HEK293T (cell line): ENCODE data around the gene RHBDD1.

ENCODE experiments used
- FOXA1 ChIP-seq: fragments of 450-650 bp; IDR thresholded peaks from 2 replicates; pipeline ENCODE4 v1.6.1; 2016; ENCODE audit warnings: mild to moderate bottlenecking
- FOXM1 ChIP-seq: fragments of 450-650 bp; IDR thresholded peaks from 2 replicates; pipeline ENCODE4 v1.6.1; 2017; ENCODE audit warnings: mild to moderate bottlenecking, borderline replicate concordance
- HDGF ChIP-seq: fragments of 450-650 bp; IDR thresholded peaks from 2 replicates; pipeline ENCODE4 v1.6.1; 2017; ENCODE audit warnings: antibody characterized with exemption, borderline replicate concordance
- LEF1 ChIP-seq: fragments of 450-650 bp; IDR thresholded peaks from 2 replicates; pipeline ENCODE4 v1.6.1; 2017; ENCODE audit warnings: mild to moderate bottlenecking, borderline replicate concordance
- NFRKB ChIP-seq: fragments of 450-650 bp; IDR thresholded peaks from 2 replicates; pipeline ENCODE4 v1.6.1; 2016; ENCODE audit warnings: mild to moderate bottlenecking, moderate library complexity

DNA sequence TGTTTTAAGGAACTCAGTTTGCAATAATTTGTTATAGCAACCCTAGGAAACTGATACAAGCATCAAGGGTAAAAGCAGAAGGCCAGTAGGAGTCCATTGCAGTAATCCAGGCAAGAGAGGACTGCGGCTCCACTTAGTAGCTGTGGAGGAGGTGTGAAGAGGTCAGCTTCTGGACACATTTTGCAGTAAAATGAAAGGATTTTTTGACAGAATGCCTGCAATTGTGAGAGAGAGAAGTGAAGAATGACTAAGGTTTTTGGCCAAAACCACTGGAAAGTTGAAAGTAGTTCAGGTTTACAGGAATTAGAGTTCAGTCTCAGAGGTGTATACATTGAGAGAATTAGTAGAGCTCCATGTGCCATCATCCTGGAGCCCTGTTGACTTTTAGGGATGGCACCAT, 129.5 kb downstream of the RHBDD1 start:
- TF ChIP-seq LEF1, result no peak
- no peak for TF ChIP-seq HDGF
- TF ChIP-seq NFRKB, result no peak
- TF ChIP-seq FOXA1, result no peak
- TF ChIP-seq FOXM1, result no peak
